BE2C (cell line): ENCODE results near the gene SLC7A5.

ENCODE experiments used
- DNase-seq: peaks from one replicate; pipeline ENCODE4 v3.0.0-alpha.2; 2020
- H3K27me3 ChIP-seq: fragments of 250-450 bp; sonication (Bioruptor Pico); 2 replicates; pipeline ENCODE4 v1.5.1; 2020; ENCODE audit warnings: mild to moderate bottlenecking
- H3K36me3 ChIP-seq: fragments of 250-450 bp; sonication (Bioruptor Pico); 2 replicates; pipeline ENCODE4 v1.5.1; 2020; ENCODE audit warnings: mild to moderate bottlenecking
- H3K4me1 ChIP-seq: fragments of 250-450 bp; sonication (Bioruptor Pico); 2 replicates; pipeline ENCODE4 v1.5.1; 2020
- H3K4me3 ChIP-seq: 2 replicates; pipeline ENCODE4 v1.5.1; 2011; ENCODE audit warnings: low read depth, low read length
- H3K9me3 ChIP-seq: fragments of 250-450 bp; sonication (Bioruptor Pico); 2 replicates; pipeline ENCODE4 v1.5.1; 2020
- CTCF ChIP-seq: IDR thresholded peaks from 2 replicates; pipeline ENCODE4 v1.5.1; 2012; ENCODE audit warnings: mild to moderate bottlenecking, low read depth, low read length

SLC7A5 gene

GRCh38 chr16:87836346-87836843 is 32.9 kb downstream of the SLC7A5 start:
- Histone ChIP-seq H3K27me3 (no peaks in the 10 kb centered on the region), H3K36me3 (peaks cover 97% of the 10 kb centered on the region), H3K4me1 (peaks cover 31% of the 10 kb centered on the region), H3K4me3 (no peak overlapping the region), H3K9me3 (no peaks in the 10 kb centered on the region)
- no peak for DNase-seq
- no peak for TF ChIP-seq CTCF

- DNase-seq, result peak; percentile 66
- H3K27me3 ChIP-seq, result no peaks in the 10 kb centered on the region
- H3K4me3 ChIP-seq, result no peak overlapping the region
- H3K4me1 ChIP-seq, result peaks cover 31% of the 10 kb centered on the region
- H3K9me3 ChIP-seq, result no peaks in the 10 kb centered on the region
- peaks cover 97% of the 10 kb centered on the region for H3K36me3 ChIP-seq
- TF ChIP-seq CTCF, result no peak; the same call in 1 of the 2 replicates
Measured at GRCh38 chr16:87835882-87836331, 33.4 kb downstream of the SLC7A5 start.

GRCh38 chr16:87834668-87835473 is 34.4 kb downstream of the SLC7A5 start:
- peak; percentile 95 for DNase-seq

GRCh38 chr16:87834005-87834667 is 35.2 kb downstream of the SLC7A5 start:
- DNase-seq, result no peak
- peaks cover 41% of the 10 kb centered on the region for H3K4me1 ChIP-seq
- no peak overlapping the region for H3K4me3 ChIP-seq
- H3K9me3 ChIP-seq, result no peaks in the 10 kb centered on the region
- H3K27me3 ChIP-seq, result no peaks in the 10 kb centered on the region
- TF ChIP-seq CTCF, result no peak
- H3K36me3 ChIP-seq, result peaks cover 92% of the 10 kb centered on the region

More at GRCh38 chr16:87834668-87835473, 34.4 kb downstream of the SLC7A5 start:
- TF ChIP-seq CTCF, result no peak
- Histone ChIP-seq H3K27me3 (no peaks in the 10 kb centered on the region), H3K36me3 (peaks cover 95% of the 10 kb centered on the region), H3K4me3 (no peak overlapping the region), H3K4me1 (peaks cover 34% of the 10 kb centered on the region), H3K9me3 (no peaks in the 10 kb centered on the region)

- no peak overlapping the region for H3K4me3 ChIP-seq
- H3K9me3 ChIP-seq, result no peaks in the 10 kb centered on the region
- no peak for DNase-seq
- peaks cover 46% of the 10 kb centered on the region for H3K4me1 ChIP-seq
- H3K36me3 ChIP-seq, result peaks cover 86% of the 10 kb centered on the region
- no peaks in the 10 kb centered on the region for H3K27me3 ChIP-seq
- TF ChIP-seq CTCF, result no peak
Measured at GRCh38 chr16:87833548-87833947, 35.8 kb downstream of the SLC7A5 start.
